ENCODE measurements around the gene AGA. TPM values are rescaled to one million over a fixed set of nuclear protein-coding genes. Genes with fewer than 3 reads are reported as not detected.

AGA gene
- total RNA-seq: 20.0 and 20.4 TPM in 2 replicates

- intact Hi-C loops (cut with micrococcal nuclease): loop anchor here (1.0 to 5.0 kb wide), 8 partner anchors 40 to 1245 kb away; partner anchors contain the start of genes NEIL3, SPATA4 and VEGFC
Measured at GRCh38 chr4:177441803-177442622, at the start of gene AGA. AGA (minus strand) TSS chr4:177442437; CDS start chr4:177442375, 62 bp downstream.

- intact Hi-C loops (cut with micrococcal nuclease): no loop called here
Measured at GRCh38 chr4:177492022-177492421, 49.8 kb upstream of the AGA start.

DNA sequence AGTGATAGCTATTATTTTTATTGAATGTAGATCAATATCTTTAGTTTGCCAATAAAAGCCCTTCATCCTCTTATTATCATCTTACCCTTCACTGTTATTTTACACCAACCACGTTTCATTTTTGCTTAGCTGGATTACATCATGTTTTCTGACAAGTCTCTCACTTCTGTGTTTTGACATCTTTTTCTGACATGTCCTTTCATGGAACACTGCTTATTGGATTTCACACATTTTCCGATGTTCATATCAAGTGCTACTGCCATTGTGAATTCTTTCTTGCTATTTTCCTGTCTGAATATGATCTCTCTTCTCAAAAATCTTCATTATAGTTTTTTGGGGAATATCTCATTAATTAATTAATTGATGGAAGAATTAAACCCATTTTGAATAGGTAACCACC lies 48.5 kb upstream of the AGA start:
- intact Hi-C loops (cut with micrococcal nuclease): no loop called here

GRCh38 chr4:177489471-177490246 lies 47.4 kb upstream of the AGA start:
- intact Hi-C loops (cut with micrococcal nuclease): no loop called here

DNA sequence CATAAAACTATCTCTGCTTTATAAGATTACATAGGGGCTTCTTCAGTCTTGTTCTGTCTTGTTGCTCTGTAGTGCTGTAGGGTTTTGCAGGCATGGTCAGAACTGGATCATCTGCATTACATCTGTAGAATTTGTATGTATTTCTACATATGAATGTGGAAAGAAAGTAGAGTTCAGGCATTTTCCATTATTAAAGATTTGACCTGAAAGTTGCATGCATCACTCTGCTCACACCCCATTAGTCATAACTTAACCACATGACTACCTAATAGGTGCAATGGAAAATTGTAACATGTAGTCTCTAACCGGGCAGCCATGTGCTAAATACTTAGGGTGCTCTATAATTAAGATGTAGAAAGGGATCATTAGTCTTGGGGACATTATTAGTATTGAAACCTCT lies 45.7 kb upstream of the AGA start:
- intact Hi-C loops (cut with micrococcal nuclease): no loop called here

GRCh38 chr4:177485528-177485927 lies 43.3 kb upstream of the AGA start:
- intact Hi-C loops (cut with micrococcal nuclease): no loop called here

- intact Hi-C loops (cut with micrococcal nuclease): no loop called here
Measured at GRCh38 chr4:177484613-177485021, 42.4 kb upstream of the AGA start.

DNA sequence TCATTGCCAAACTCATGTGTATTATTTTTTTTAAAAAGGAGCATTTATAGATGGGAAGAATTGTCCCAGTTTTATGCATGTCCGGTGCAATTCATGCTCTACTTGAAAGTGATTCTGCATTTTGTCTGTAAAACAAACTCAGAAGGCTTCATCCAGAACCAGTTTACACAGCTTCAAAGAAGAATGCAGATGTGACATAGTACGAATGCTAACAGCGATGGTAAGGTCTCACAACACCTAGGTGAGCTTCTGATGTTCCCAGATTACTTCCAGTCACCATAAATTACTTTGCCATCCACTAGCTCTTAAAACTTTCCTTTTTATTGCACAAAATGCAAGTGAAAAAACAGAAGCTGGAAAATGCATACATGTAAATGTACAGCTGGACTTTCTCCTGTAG lies 41.5 kb upstream of the AGA start:
- intact Hi-C loops (cut with micrococcal nuclease): no loop called here

DNA sequence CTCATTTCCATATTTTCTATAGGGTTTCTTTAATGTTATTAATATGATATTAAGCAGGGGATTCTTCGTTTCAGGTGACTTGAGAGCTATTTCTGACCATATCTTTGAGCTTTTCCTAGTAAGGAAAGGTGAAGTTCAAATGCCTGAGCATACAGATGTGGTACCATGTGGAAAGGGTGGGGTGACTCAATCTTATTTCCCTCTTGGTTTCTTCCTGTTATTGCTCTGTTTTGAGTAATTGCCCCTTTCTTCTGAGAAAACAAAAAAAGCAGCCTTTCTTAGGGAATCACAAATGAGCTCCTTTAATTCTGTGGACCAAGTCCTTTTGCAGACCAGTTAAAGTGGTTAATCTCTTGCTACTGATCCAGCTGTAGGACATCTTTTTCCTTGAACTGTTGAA lies 41.0 kb upstream of the AGA start:
- intact Hi-C loops (cut with micrococcal nuclease): no loop called here

- intact Hi-C loops (cut with micrococcal nuclease): no loop called here
Measured at GRCh38 chr4:177482367-177482766, 40.1 kb upstream of the AGA start.

DNA sequence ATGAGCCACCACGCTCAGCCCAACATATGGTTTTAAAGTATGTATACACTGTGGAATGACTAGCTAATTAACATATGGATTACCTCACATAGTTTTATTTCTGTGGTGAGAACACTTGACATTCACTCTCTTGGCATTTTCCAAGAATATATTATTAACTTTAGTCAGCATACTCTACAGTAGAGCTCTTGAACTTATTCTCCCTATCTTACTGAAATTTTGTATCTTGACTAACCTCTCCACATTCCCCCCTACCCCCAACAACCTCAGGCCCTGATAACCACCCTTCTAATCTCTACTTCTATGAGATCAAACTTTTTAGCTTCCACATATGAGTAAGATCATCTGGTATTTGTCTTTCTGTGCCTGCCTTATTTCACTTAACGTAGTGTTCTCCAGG lies 38.6 kb upstream of the AGA start:
- intact Hi-C loops (cut with micrococcal nuclease): no loop called here

DNA sequence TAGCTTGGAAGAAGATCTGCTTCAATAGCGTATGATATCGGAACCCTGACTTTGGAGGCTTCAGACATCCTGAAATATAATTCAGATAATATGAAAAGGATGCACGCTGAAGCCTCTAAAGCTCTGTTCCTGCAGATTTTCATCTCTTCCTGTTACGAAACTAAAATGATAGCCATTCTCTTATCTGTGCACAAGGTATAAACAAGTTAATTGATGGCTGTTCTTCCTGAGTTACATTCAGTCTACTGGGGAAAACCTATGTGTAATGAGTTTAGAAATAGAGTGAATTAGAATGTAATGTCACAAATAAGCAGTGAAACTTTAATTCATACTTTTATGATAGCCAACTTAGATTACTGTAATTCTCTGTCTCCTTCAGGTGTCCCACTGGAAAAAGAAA lies 36.8 kb upstream of the AGA start:
- intact Hi-C loops (cut with micrococcal nuclease): no loop called here

GRCh38 chr4:177478496-177478895 lies 36.3 kb upstream of the AGA start:
- intact Hi-C loops (cut with micrococcal nuclease): no loop called here

DNA sequence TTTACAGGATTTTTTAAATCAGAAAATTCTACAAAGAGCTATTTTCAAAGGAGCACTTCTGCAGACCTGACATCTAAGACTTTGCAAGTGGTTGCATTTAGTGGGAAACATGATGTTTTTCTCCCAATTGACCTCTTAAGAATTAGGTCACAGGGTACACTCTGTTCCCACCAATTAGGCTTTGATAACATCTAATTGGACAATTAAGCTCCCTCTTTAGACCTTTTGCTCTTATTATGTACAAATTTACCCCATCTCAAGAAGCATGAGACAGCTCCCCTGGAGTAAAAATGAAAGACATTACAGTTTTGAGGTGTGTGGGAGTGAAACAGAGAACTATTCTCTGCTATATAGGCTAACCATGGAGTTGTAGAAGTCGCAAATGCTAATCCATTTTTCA lies 31.8 kb upstream of the AGA start:
- intact Hi-C loops (cut with micrococcal nuclease): no loop called here

GRCh38 chr4:177464026-177464425 lies 21.8 kb upstream of the AGA start:
- intact Hi-C loops (cut with micrococcal nuclease): no loop called here

- intact Hi-C loops (cut with micrococcal nuclease): no loop called here
Measured at GRCh38 chr4:177461606-177462005, 19.4 kb upstream of the AGA start.

DNA sequence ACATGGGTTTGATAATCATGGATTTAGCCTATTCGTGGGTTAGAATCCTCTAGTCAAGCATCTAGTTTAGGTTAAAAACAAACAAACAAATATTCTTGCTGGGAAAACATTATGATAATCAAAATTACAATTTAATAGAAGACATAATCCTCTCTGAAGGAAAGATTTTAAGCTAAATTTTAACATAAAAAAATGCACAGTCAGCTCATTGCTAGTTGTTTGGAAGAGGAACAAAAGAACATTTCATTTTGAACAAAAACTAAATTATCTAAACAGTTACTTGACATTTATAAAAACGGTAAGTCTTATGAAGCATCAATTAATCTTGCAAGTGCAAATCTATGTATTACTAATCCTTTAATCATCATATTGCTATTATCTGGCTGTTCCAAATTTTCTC lies 18.2 kb upstream of the AGA start:
- intact Hi-C loops (cut with micrococcal nuclease): no loop called here

DNA sequence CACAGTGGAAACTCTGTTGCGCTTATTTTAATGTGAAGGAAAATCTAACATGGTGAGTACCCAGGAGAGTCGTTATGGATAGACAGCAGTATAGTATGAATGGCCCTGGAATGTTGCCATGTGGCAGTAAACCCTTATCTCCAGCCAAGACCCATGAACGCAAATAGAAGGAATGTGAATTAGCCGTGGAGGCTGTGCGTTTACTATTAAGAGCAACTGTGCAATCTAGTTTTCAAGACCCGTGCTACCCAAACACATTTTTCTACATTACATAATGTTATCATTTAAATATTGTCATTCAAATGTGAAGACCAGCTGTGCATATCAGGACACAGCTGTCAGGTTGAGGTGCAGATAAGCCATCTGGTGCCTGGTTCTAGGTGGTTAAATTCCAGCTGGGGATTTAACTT lies 13.3 kb upstream of the AGA start:
- intact Hi-C loops (cut with micrococcal nuclease): no loop called here

DNA sequence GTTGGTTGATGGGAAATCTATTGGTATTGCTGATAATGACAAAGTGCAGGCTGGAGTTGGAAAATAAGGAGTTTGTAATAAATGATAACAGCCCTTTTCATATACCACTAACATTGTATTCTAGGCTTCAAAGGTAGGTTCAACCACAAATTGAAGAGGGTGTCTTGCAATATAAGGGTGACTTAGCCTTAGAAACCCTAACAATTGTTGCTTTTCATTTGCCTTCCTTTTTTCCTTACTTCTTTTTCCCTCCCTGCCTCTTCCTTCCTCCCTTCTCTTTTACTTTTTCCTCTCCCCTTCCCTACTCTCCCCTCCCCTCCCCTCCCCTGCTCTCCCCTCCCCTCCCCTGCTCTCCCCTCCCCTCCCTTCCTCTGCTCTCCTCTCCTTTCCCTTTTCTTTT lies 10.9 kb upstream of the AGA start:
- intact Hi-C loops (cut with micrococcal nuclease): no loop called here

- intact Hi-C loops (cut with micrococcal nuclease): no loop called here
Measured at GRCh38 chr4:177451108-177451500, 8.9 kb upstream of the AGA start.

GRCh38 chr4:177450426-177451107 lies 8.3 kb upstream of the AGA start:
- intact Hi-C loops (cut with micrococcal nuclease): no loop called here

GRCh38 chr4:177448850-177449249 lies 6.6 kb upstream of the AGA start:
- intact Hi-C loops (cut with micrococcal nuclease): no loop called here

Data from T-helper 2 cell treated with Interferon-gamma antibody and Interleukin-4, amounts not matched to agents 100 ng/mL and 5 ng/mL, for 36 hours (primary cell).